GM12801 (cell line): ENCODE data around the gene GABRR2.

ENCODE experiments used
- CTCF ChIP-seq: IDR thresholded peaks from one replicate; pipeline ENCODE4 v1.5.1; 2011; ENCODE audit warnings: control low read depth; ENCODE audit not compliant: insufficient read length; ENCODE audit errors: extremely low read depth

The GABRR2 gene

GRCh38 chr6:89272596-89272995, 42.5 kb downstream of the GABRR2 start:
- no peak for TF ChIP-seq CTCF

- TF ChIP-seq CTCF, result no peak
Measured at GRCh38 chr6:89270951-89271721, 44.0 kb downstream of the GABRR2 start.

GRCh38 chr6:89269981-89270380, 45.1 kb downstream of the GABRR2 start:
- no peak for TF ChIP-seq CTCF

- no peak for TF ChIP-seq CTCF
Measured at GRCh38 chr6:89269252-89269651, 45.8 kb downstream of the GABRR2 start.

- no peak for TF ChIP-seq CTCF
Measured at GRCh38 chr6:89268776-89269175, 46.3 kb downstream of the GABRR2 start.

- TF ChIP-seq CTCF, result no peak
Measured at GRCh38 chr6:89267918-89268317, 47.2 kb downstream of the GABRR2 start.

GRCh38 chr6:89264296-89264695, 50.8 kb downstream of the GABRR2 start:
- no peak for TF ChIP-seq CTCF
